HepG2 (cell line): ENCODE results near the gene SRR. TPM values are rescaled to one million over a fixed set of nuclear protein-coding genes. Genes with fewer than 3 reads are reported as not detected.

ENCODE experiments used
- CHCHD3 ChIP-seq: sonication (generic); formaldehyde crosslinking; IDR thresholded peaks from 2 replicates; pipeline ENCODE4 v1.8.0; 2022; ENCODE audit warnings: mild to moderate bottlenecking, missing genetic modification reagents, moderate library complexity
- ELF3 ChIP-seq: IDR thresholded peaks from 2 replicates; pipeline ENCODE4 v1.6.1; 2016; ENCODE audit warnings: missing genetic modification reagents, missing compliant biosample characterization
- ETS1 ChIP-seq: sonication (generic); formaldehyde crosslinking; IDR thresholded peaks from 2 replicates; pipeline ENCODE4 v1.4.0; 2020; ENCODE audit warnings: missing genetic modification reagents
- SRY ChIP-seq: sonication (generic); formaldehyde crosslinking; IDR thresholded peaks from 2 replicates; pipeline ENCODE4 v1.8.0; 2022; ENCODE audit warnings: mild to moderate bottlenecking, missing genetic modification reagents
- YY1 ChIP-seq: IDR thresholded peaks from 2 replicates; pipeline ENCODE4 v1.6.1; 2011; ENCODE audit warnings: low read length, low read depth, moderate library complexity, mild to moderate bottlenecking; ENCODE audit not compliant: insufficient read depth, insufficient replicate concordance
- ZFP36 ChIP-seq: fragments of 150-350 bp; IDR thresholded peaks from 2 replicates; pipeline ENCODE4 v1.6.1; 2018; ENCODE audit warnings: borderline replicate concordance, low read length, low read depth; ENCODE audit not compliant: partially characterized antibody
- ZFP90 ChIP-seq: sonication (generic); formaldehyde crosslinking; IDR thresholded peaks from 2 replicates; pipeline ENCODE4 v1.8.0; 2022; ENCODE audit warnings: missing genetic modification reagents, mild to moderate bottlenecking, inconsistent platforms, borderline replicate concordance
- ZNF17 ChIP-seq: sonication (generic); formaldehyde crosslinking; IDR thresholded peaks from 2 replicates; pipeline ENCODE4 v1.5.0; 2020; ENCODE audit warnings: mild to moderate bottlenecking, missing genetic modification reagents
- ZNF446 ChIP-seq: sonication (generic); formaldehyde crosslinking; IDR thresholded peaks from 2 replicates; pipeline ENCODE4 v1.5.0; 2020; ENCODE audit warnings: mild to moderate bottlenecking, missing genetic modification reagents
- ZNF556 ChIP-seq: sonication (generic); formaldehyde crosslinking; IDR thresholded peaks from 2 replicates; pipeline ENCODE4 v1.4.0; 2020; ENCODE audit warnings: mild to moderate bottlenecking, missing genetic modification reagents, borderline replicate concordance
- ZNF580 ChIP-seq: IDR thresholded peaks from 2 replicates; pipeline ENCODE4 v1.6.1; 2016; ENCODE audit warnings: low read depth, borderline replicate concordance
- ZNF720 ChIP-seq: sonication (generic); formaldehyde crosslinking; IDR thresholded peaks from 2 replicates; pipeline ENCODE4 v1.4.0; 2020; ENCODE audit warnings: missing genetic modification reagents
- ZNF782 ChIP-seq: sonication (generic); formaldehyde crosslinking; IDR thresholded peaks from 2 replicates; pipeline ENCODE4 v1.4.0; 2020; ENCODE audit warnings: missing genetic modification reagents, mild to moderate bottlenecking, borderline replicate concordance
- ZNF792 ChIP-seq: IDR thresholded peaks from 2 replicates; pipeline ENCODE4 v1.6.1; 2016
- ZNF839 ChIP-seq: sonication (generic); formaldehyde crosslinking; IDR thresholded peaks from 2 replicates; pipeline ENCODE4 v1.4.0; 2020; ENCODE audit warnings: missing genetic modification reagents, mild to moderate bottlenecking, borderline replicate concordance
- polyA plus RNA-seq, 8 experiments: library from polyadenylated mRNA; depleted of rRNA in 3 of 8; stranded (reverse) in 7 of 8; unstranded in 1 of 8; fragments of >200 nt; fragmentation: Illumina TruSeq in 4 of 8; extraction: Trizol in 4 of 8; gene quantifications; 2 replicates each; pipeline versions ENCODE4 v1.2.1 to v1.2.3, GENCODE V29; 2011 to 2016; ENCODE audit warnings: low read depth in 4 of 8, missing spikeins in 1 of 8, mixed read lengths in 1 of 8; ENCODE audit not compliant: insufficient read depth in 1 of 8
- total RNA-seq, 5 experiments: library from RNA; depleted of rRNA; stranded (reverse); fragments of >200 nt; fragmentation: Illumina TruSeq; extraction: Trizol; gene quantifications; 2 replicates each; pipeline ENCODE4 v1.2.3, GENCODE V29; 2016; ENCODE audit warnings: low read depth in 1 of 5
- TF ChIP-seq, protein P1 (sequence below): IDR thresholded peaks from 2 replicates; pipeline ENCODE4 v1.6.1; 2016; ENCODE audit warnings: missing compliant biosample characterization, missing genetic modification reagents, borderline replicate concordance
- TF ChIP-seq, protein P2 (sequence below): sonication (generic); formaldehyde crosslinking; IDR thresholded peaks from 2 replicates; pipeline ENCODE4 v1.5.0; 2020; ENCODE audit warnings: missing genetic modification reagents, mild to moderate bottlenecking, borderline replicate concordance
- TF ChIP-seq, protein P3 (sequence below): sonication (generic); formaldehyde crosslinking; IDR thresholded peaks from 2 replicates; pipeline ENCODE4 v1.5.0; 2020; ENCODE audit warnings: mild to moderate bottlenecking, missing genetic modification reagents, borderline replicate concordance

The SRR gene
- total and polyA plus RNA-seq, 2 of the 13 experiments (the other 11 are each of a cell fraction or from before 2014, with no cell fraction given) = 3.6 to 7.8 TPM

- TF ChIP-seq YY1 (peak; percentile 95), ZNF580 (CRISPR knock-in tag) (peak; percentile 90), ZNF839 (CRISPR knock-in tag) (peak; percentile 70; the same call in 1 of the 2 replicates), ZFP36 (no peak), ETS1 (CRISPR knock-in tag) (peak; percentile 38; the same call in 1 of the 2 replicates), ZNF446 (CRISPR knock-in tag) (peak; percentile 72; the same call in 1 of the 2 replicates), ZFP90 (CRISPR knock-in tag) (0 out of 2 replicates have a peak, but pooled peaks have one; percentile 51), SRY (CRISPR knock-in tag) (0 out of 2 replicates have a peak, but pooled peaks have one; percentile 56), ZNF792 (CRISPR knock-in tag) (no peak), ZNF17 (CRISPR knock-in tag) (no peak; the same call in 1 of the 2 replicates), ZNF782 (CRISPR knock-in tag) (0 out of 2 replicates have a peak, but pooled peaks have one; percentile 24), CHCHD3 (peak; percentile 53; the same call in 1 of the 2 replicates), ZNF556 (CRISPR knock-in tag) (peak; percentile 47), ZNF720 (CRISPR knock-in tag) (no peak), ELF3 (peak; percentile 73)
- TF ChIP-seq, protein P1, sequence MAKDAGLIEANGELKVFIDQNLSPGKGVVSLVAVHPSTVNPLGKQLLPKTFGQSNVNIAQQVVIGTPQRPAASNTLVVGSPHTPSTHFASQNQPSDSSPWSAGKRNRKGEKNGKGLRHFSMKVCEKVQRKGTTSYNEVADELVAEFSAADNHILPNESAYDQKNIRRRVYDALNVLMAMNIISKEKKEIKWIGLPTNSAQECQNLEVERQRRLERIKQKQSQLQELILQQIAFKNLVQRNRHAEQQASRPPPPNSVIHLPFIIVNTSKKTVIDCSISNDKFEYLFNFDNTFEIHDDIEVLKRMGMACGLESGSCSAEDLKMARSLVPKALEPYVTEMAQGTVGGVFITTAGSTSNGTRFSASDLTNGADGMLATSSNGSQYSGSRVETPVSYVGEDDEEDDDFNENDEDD (CRISPR knock-in tag) = peak; percentile 91
- TF ChIP-seq, protein P2, sequence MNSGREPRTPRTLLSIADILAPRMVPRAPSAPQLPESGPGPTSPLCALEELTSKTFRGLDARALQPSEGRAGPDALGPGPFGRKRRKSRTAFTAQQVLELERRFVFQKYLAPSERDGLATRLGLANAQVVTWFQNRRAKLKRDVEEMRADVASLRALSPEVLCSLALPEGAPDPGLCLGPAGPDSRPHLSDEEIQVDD (CRISPR knock-in tag) = peak; percentile 64; the same call in 1 of the 2 replicates
- TF ChIP-seq, protein P3, sequence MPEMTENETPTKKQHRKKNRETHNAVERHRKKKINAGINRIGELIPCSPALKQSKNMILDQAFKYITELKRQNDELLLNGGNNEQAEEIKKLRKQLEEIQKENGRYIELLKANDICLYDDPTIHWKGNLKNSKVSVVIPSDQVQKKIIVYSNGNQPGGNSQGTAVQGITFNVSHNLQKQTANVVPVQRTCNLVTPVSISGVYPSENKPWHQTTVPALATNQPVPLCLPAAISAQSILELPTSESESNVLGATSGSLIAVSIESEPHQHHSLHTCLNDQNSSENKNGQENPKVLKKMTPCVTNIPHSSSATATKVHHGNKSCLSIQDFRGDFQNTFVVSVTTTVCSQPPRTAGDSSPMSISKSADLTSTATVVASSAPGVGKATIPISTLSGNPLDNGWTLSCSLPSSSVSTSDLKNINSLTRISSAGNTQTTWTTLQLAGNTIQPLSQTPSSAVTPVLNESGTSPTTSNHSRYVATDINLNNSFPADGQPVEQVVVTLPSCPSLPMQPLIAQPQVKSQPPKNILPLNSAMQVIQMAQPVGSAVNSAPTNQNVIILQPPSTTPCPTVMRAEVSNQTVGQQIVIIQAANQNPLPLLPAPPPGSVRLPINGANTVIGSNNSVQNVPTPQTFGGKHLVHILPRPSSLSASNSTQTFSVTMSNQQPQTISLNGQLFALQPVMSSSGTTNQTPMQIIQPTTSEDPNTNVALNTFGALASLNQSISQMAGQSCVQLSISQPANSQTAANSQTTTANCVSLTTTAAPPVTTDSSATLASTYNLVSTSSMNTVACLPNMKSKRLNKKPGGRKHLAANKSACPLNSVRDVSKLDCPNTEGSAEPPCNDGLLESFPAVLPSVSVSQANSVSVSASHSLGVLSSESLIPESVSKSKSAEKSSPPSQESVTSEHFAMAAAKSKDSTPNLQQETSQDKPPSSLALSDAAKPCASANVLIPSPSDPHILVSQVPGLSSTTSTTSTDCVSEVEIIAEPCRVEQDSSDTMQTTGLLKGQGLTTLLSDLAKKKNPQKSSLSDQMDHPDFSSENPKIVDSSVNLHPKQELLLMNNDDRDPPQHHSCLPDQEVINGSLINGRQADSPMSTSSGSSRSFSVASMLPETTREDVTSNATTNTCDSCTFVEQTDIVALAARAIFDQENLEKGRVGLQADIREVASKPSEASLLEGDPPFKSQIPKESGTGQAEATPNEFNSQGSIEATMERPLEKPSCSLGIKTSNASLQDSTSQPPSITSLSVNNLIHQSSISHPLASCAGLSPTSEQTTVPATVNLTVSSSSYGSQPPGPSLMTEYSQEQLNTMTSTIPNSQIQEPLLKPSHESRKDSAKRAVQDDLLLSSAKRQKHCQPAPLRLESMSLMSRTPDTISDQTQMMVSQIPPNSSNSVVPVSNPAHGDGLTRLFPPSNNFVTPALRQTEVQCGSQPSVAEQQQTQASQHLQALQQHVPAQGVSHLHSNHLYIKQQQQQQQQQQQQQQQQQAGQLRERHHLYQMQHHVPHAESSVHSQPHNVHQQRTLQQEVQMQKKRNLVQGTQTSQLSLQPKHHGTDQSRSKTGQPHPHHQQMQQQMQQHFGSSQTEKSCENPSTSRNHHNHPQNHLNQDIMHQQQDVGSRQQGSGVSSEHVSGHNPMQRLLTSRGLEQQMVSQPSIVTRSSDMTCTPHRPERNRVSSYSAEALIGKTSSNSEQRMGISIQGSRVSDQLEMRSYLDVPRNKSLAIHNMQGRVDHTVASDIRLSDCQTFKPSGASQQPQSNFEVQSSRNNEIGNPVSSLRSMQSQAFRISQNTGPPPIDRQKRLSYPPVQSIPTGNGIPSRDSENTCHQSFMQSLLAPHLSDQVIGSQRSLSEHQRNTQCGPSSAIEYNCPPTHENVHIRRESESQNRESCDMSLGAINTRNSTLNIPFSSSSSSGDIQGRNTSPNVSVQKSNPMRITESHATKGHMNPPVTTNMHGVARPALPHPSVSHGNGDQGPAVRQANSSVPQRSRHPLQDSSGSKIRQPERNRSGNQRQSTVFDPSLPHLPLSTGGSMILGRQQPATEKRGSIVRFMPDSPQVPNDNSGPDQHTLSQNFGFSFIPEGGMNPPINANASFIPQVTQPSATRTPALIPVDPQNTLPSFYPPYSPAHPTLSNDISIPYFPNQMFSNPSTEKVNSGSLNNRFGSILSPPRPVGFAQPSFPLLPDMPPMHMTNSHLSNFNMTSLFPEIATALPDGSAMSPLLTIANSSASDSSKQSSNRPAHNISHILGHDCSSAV = peak; percentile 48; the same call in 1 of the 2 replicates
Measured at GRCh38 chr17:2336215-2336851, 32.6 kb downstream of the SRR start, which contains the start of gene TSR1 (continued).
